Measurements from ENCODE around the gene NAALADL1. TPM values are rescaled to one million over a fixed set of nuclear protein-coding genes. Genes with fewer than 3 reads are reported as not detected.

NAALADL1 gene
- total RNA-seq, 1 experiment from 2014 or later, result not detected

GRCh38 chr11:65045728-65046127 lies 12.6 kb downstream of the NAALADL1 start:
- Histone ChIP-seq H3K4me1 (ENCODE audit: insufficient read depth, low read length, poor library complexity, severe bottlenecking) (no peaks in the 10 kb centered on the region), H3K27ac (ENCODE audit: low read depth, low read length, poor library complexity, severe bottlenecking) (no peak overlapping the region), H3K27me3 (replicated peaks; ENCODE audit: insufficient read depth, low read depth, low read length, poor library complexity) (no peaks in the 10 kb centered on the region), H3K4me3 (ENCODE audit: low read depth, low read length, poor library complexity, severe bottlenecking) (no peak overlapping the region), H3K36me3 (ENCODE audit: insufficient read depth, low read length, poor library complexity, severe bottlenecking) (peaks cover 23% of the 10 kb centered on the region), H3K9me3 (ENCODE audit: low read depth, low read length, poor library complexity, severe bottlenecking) (no peaks in the 10 kb centered on the region)
- POLR2A ChIA-PET (ENCODE audit: low non-redundant PET), result no interaction called here
- DNase-seq (ENCODE audit: low spot score), result no peak
- no TSS peak for BruUV-seq (replicated peaks)
- no peak for TF ChIP-seq EZH2 (IDR thresholded peaks at IDR 0.05; ENCODE audit: borderline replicate concordance, low read depth, low read length, poor library complexity, severe bottlenecking)
- TF ChIP-seq, protein P1, sequence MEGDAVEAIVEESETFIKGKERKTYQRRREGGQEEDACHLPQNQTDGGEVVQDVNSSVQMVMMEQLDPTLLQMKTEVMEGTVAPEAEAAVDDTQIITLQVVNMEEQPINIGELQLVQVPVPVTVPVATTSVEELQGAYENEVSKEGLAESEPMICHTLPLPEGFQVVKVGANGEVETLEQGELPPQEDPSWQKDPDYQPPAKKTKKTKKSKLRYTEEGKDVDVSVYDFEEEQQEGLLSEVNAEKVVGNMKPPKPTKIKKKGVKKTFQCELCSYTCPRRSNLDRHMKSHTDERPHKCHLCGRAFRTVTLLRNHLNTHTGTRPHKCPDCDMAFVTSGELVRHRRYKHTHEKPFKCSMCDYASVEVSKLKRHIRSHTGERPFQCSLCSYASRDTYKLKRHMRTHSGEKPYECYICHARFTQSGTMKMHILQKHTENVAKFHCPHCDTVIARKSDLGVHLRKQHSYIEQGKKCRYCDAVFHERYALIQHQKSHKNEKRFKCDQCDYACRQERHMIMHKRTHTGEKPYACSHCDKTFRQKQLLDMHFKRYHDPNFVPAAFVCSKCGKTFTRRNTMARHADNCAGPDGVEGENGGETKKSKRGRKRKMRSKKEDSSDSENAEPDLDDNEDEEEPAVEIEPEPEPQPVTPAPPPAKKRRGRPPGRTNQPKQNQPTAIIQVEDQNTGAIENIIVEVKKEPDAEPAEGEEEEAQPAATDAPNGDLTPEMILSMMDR (conservative IDR thresholded peaks at IDR 0.05; ENCODE audit: low read depth, low read length), result no peak
- CTCF ChIA-PET, result interaction anchor here (1.0 kb wide), 1 partner anchor 112 kb away, joined by 3 read pairs; no protein-coding TSS in a partner anchor
- intact Hi-C loops (cut with micrococcal nuclease; ENCODE audit: unreplicated experiment), result no loop called here

DNA sequence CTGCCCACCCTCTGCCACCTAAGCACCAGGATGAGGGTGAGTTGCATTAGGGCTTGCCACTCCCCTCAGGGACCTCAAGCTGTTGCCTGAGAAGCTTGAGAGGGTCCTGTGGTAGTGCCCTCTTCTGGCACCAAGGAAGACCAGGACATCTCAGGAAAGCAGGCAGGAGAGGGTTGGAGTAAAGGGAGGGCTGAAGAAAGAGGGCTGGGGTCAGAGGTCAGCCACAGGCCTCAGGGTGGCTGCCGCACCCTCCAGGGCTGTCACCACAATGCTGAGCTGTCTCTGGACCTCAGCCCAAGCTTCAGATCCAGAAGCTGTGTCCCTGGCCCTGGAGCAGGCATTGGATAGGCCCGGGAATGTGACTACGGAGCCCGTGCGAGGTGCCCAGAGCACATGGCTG lies 13.3 kb downstream of the NAALADL1 start:
- Histone ChIP-seq H3K4me1 (ENCODE audit: insufficient read depth, low read length, poor library complexity, severe bottlenecking) (peaks cover 5% of the 10 kb centered on the region), H3K27me3 (replicated peaks; ENCODE audit: insufficient read depth, low read depth, low read length, poor library complexity) (no peaks in the 10 kb centered on the region), H3K36me3 (ENCODE audit: insufficient read depth, low read length, poor library complexity, severe bottlenecking) (peaks cover 23% of the 10 kb centered on the region), H3K27ac (ENCODE audit: low read depth, low read length, poor library complexity, severe bottlenecking) (no peak overlapping the region), H3K4me3 (ENCODE audit: low read depth, low read length, poor library complexity, severe bottlenecking) (no peak overlapping the region), H3K9me3 (ENCODE audit: low read depth, low read length, poor library complexity, severe bottlenecking) (no peaks in the 10 kb centered on the region)
- TF ChIP-seq EZH2 (IDR thresholded peaks at IDR 0.05; ENCODE audit: borderline replicate concordance, low read depth, low read length, poor library complexity, severe bottlenecking), result no peak
- TF ChIP-seq, protein P1 (conservative IDR thresholded peaks at IDR 0.05; ENCODE audit: low read depth, low read length), result no peak
- intact Hi-C loops (cut with micrococcal nuclease; ENCODE audit: unreplicated experiment), result no loop called here
- ChIA-PET POLR2A (ENCODE audit: low non-redundant PET) (no interaction called here), CTCF (interaction anchor here (1.0 kb wide), 1 partner anchor 111 kb away, joined by 3 read pairs; no protein-coding TSS in a partner anchor)
- no peak for DNase-seq (ENCODE audit: low spot score)
- BruUV-seq (replicated peaks), result no TSS peak

GRCh38 chr11:65043881-65044501 lies 14.4 kb downstream of the NAALADL1 start:
- Histone ChIP-seq H3K27ac (ENCODE audit: low read depth, low read length, poor library complexity, severe bottlenecking) (no peak overlapping the region), H3K9me3 (ENCODE audit: low read depth, low read length, poor library complexity, severe bottlenecking) (no peaks in the 10 kb centered on the region), H3K36me3 (ENCODE audit: insufficient read depth, low read length, poor library complexity, severe bottlenecking) (peaks cover 23% of the 10 kb centered on the region), H3K27me3 (replicated peaks; ENCODE audit: insufficient read depth, low read depth, low read length, poor library complexity) (no peaks in the 10 kb centered on the region), H3K4me1 (ENCODE audit: insufficient read depth, low read length, poor library complexity, severe bottlenecking) (peaks cover 7% of the 10 kb centered on the region), H3K4me3 (ENCODE audit: low read depth, low read length, poor library complexity, severe bottlenecking) (no peak overlapping the region)
- intact Hi-C loops (cut with micrococcal nuclease; ENCODE audit: unreplicated experiment), result no loop called here
- TF ChIP-seq, protein P1 (conservative IDR thresholded peaks at IDR 0.05; ENCODE audit: low read depth, low read length), result no peak
- no peak for TF ChIP-seq EZH2 (IDR thresholded peaks at IDR 0.05; ENCODE audit: borderline replicate concordance, low read depth, low read length, poor library complexity, severe bottlenecking)
- no peak for DNase-seq (ENCODE audit: low spot score)
- no TSS peak for BruUV-seq (replicated peaks)
- CTCF ChIA-PET, result no interaction called here
- POLR2A ChIA-PET (ENCODE audit: low non-redundant PET), result no interaction called here
